K562 (cell line): ENCODE measurements around the gene PAQR7. TPM values are rescaled to one million over a fixed set of nuclear protein-coding genes. Genes with fewer than 3 reads are reported as not detected.
A peak's percentile ranks its signal among the peaks of the same experiment; 100 is the strongest.

Source experiments
- CHCHD3 ChIP-seq: fragments of 250-450 bp; sonication (Bioruptor Pico); IDR thresholded peaks from 2 replicates; pipeline ENCODE4 v2.1.2; 2022; ENCODE audit warnings: mild to moderate bottlenecking
- GTF2A2 ChIP-seq: IDR thresholded peaks from 2 replicates; pipeline ENCODE4 v1.6.1; 2016; ENCODE audit warnings: mild to moderate bottlenecking, missing genetic modification characterization, missing compliant biosample characterization
- HDAC6 ChIP-seq: IDR thresholded peaks from 2 replicates; pipeline ENCODE4 v1.6.1; 2012; ENCODE audit warnings: low read depth, mild to moderate bottlenecking, control low read depth, inconsistent platforms, low read length, moderate library complexity
- MTA1 ChIP-seq: fragments of 450-650 bp; IDR thresholded peaks from 2 replicates; pipeline ENCODE4 v1.6.1; 2017; ENCODE audit warnings: borderline replicate concordance
- PURB ChIP-seq: sonication (generic); formaldehyde crosslinking; IDR thresholded peaks from 2 replicates; pipeline ENCODE4 v1.9.0; 2021; ENCODE audit warnings: low read depth, mild to moderate bottlenecking, missing genetic modification reagents
- RREB1 ChIP-seq: fragments of 250-450 bp; sonication (Bioruptor Pico); IDR thresholded peaks from 2 replicates; pipeline ENCODE4 v1.4.0; 2020
- TAF7 ChIP-seq: fragments of 450-650 bp; IDR thresholded peaks from 2 replicates; pipeline ENCODE4 v1.6.1; 2016; ENCODE audit warnings: missing genetic modification characterization, missing compliant biosample characterization
- TCF7L2 ChIP-seq: fragments of 150-350 bp; IDR thresholded peaks from 2 replicates; pipeline ENCODE4 v1.6.1; 2016; ENCODE audit warnings: low read depth, mild to moderate bottlenecking, low read length, moderate library complexity
- TEAD4 ChIP-seq, 2 experiments: sonication (generic) in 1 of 2; formaldehyde crosslinking in 1 of 2; IDR thresholded peaks; 2 replicates each; pipeline versions ENCODE4 v1.6.1 to v1.8.0; 2012 to 2022; ENCODE audit warnings: borderline replicate concordance in 1 of 2, inconsistent platforms in 1 of 2, low read length in 1 of 2, mild to moderate bottlenecking in 1 of 2, missing genetic modification reagents in 1 of 2
- ZKSCAN8 ChIP-seq: fragments of 200-800 bp; sonication (Bioruptor generic); IDR thresholded peaks from 2 replicates; pipeline ENCODE4 v1.6.1; 2016; ENCODE audit warnings: missing genetic modification characterization, missing compliant biosample characterization
- ZNF124 ChIP-seq: sonication (generic); formaldehyde crosslinking; IDR thresholded peaks from 2 replicates; pipeline ENCODE4 v1.8.1; 2022; ENCODE audit warnings: missing genetic modification reagents
- ZNF609 ChIP-seq: sonication (generic); formaldehyde crosslinking; IDR thresholded peaks from 2 replicates; pipeline ENCODE4 v1.8.1; 2023; ENCODE audit warnings: missing genetic modification reagents, mild to moderate bottlenecking, borderline replicate concordance
- ZNF766 ChIP-seq: fragments of 200-800 bp; sonication (Bioruptor generic); conservative IDR thresholded peaks from 2 replicates; pipeline ENCODE4 v1.6.1; 2016; ENCODE audit warnings: missing genetic modification characterization, missing compliant biosample characterization
- polyA plus RNA-seq, 8 experiments: library from polyadenylated mRNA; depleted of rRNA in 4 of 8; stranded (reverse) in 5 of 8; unstranded in 3 of 8; fragments of >200 nt; fragmentation: Nextera tagmentation in 2 of 8; fragmentation: Illumina TruSeq in 1 of 8; extraction: Ambion mirVana in 2 of 8; extraction: Trizol in 1 of 8; gene quantifications; 2 replicates each; pipeline versions ENCODE4 v1.2.1 to v1.2.3, GENCODE V29; 2011 to 2014; ENCODE audit warnings: inconsistent platforms in 1 of 8, missing spikeins in 1 of 8
- total RNA-seq, 7 experiments: library from RNA; depleted of rRNA in 6 of 7; stranded (reverse); fragments of >200 nt in 6 of 7; fragmentation: Illumina TruSeq in 2 of 7; extraction: Trizol in 2 of 7; gene quantifications; 2 replicates each; pipeline versions ENCODE4 v1.2.1 to v1.2.3, GENCODE V29; 2011 to 2021; ENCODE audit warnings: low replicate concordance in 1 of 7

Gene PAQR7
- total and polyA plus RNA-seq, 9 of the 15 experiments (the other 6 are each of a cell fraction or from before 2014, with no cell fraction given) = 1.1 to 5.2 (median 2.6) TPM

DNA sequence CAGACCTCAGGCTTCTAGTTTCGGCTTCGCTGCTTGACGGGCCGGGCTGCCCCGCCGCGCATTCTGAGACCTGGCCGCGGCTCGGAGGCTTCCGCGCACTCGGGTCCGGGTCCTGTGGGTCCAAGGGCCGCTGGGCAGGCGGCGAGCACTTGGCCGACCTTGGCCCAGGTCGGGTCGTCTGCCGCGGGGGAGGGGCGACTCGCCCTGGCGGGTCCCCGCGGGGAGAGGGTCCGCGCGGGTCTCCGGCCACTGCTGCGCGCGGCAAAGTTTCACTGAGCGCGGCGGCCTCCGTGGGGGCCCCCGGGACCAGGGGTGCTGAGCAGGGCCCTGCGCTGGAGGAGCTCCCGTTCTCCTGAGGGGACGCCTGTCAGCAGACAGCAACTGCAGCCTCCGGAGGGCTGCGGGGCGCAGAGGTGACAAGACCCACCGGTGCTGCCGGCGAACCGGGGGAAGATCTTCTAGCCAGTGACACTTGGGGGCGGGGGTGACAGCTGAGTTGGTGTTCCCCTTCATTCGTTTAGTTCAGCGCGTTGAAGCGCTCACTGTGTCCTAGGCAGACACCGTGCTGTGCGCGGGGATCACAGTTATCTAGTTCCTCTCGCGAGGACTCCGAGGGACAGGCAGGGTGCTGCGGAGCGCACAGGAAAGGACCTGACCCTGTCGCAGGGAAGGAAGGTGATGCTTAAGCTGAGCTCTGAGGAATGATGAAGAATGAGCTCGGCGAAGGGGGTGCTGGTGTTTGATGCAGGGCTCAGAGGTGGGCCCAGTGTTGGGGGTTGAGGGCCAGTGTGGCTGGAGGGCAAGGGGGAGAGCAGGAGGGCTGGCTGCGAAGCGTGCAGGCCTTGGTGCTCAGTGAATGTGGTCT is 55.0 kb downstream of the PAQR7 start (continued):
- no peak for TF ChIP-seq TEAD4 (IDR thresholded peaks at IDR 0.05; ENCODE audit: low read length)
- no peak for TF ChIP-seq TEAD4 (CRISPR knock-in tag; IDR thresholded peaks at IDR 0.05; ENCODE audit: borderline replicate concordance)
- no peak for TF ChIP-seq ZNF766 (CRISPR knock-in tag)
- no peak for TF ChIP-seq PURB (CRISPR knock-in tag)
- TF ChIP-seq TCF7L2 = no peak
- TF ChIP-seq MTA1 = no peak
- TF ChIP-seq GTF2A2 (tag) = no peak; the same call in 1 of the 2 replicates
- no peak for TF ChIP-seq TAF7 (tag)
- no peak for TF ChIP-seq ZNF124 (CRISPR knock-in tag)
- TF ChIP-seq ZNF609 (CRISPR knock-in tag) = no peak
- TF ChIP-seq CHCHD3 (CRISPR knock-in tag) = no peak
- 0 out of 2 replicates have a peak, but pooled peaks have one; percentile 67 for TF ChIP-seq HDAC6
- TF ChIP-seq RREB1 (CRISPR knock-in tag) = no peak
- TF ChIP-seq ZKSCAN8 (CRISPR knock-in tag) = no peak
